Activated T-cell treated with anti-CD3 and anti-CD28 coated beads, Interleukin-2, amount 50 U/mL, for 72 hours (primary cell): Measurements from ENCODE around the gene HTR4. TPM values are rescaled to one million over a fixed set of nuclear protein-coding genes. Genes with fewer than 3 reads are reported as not detected.

Source experiments
- ATAC-seq, 2 donors: fragments of 150-1000 bp; cut with Tn5 transposase; replicated peaks in 1 of 2; 2 replicates each; pipeline ENCODE4 v1.10.0; 2021; ENCODE audit warnings: moderate library complexity in 2 of 2, mild to moderate bottlenecking in 1 of 2
- DNase-seq, 2 donors: peaks; one replicate each; pipeline ENCODE4 v3.0.0; 2021 to 2022; ENCODE audit warnings: mixed read lengths in 1 of 2
- H3K27ac Mint-ChIP-seq: one replicate; pipeline ENCODE4 v1.8.0; 2022; ENCODE audit warnings: mild to moderate bottlenecking, moderate library complexity, mixed read lengths
- H3K27me3 Mint-ChIP-seq: one replicate; pipeline ENCODE4 v1.8.0; 2022; ENCODE audit warnings: low read depth, mixed read lengths
- H3K36me3 Mint-ChIP-seq, 2 donors: one replicate each; pipeline ENCODE4 v1.8.0; 2022; ENCODE audit warnings: mixed read lengths in 2 of 2, mild to moderate bottlenecking in 1 of 2; ENCODE audit not compliant: insufficient read depth in 2 of 2
- H3K4me1 Mint-ChIP-seq: one replicate; pipeline ENCODE4 v1.8.0; 2022; ENCODE audit warnings: low read depth, mixed read lengths
- H3K4me3 Mint-ChIP-seq, 2 donors: one replicate each; pipeline ENCODE4 v1.8.0; 2022; ENCODE audit warnings: mild to moderate bottlenecking in 2 of 2, mixed read lengths in 2 of 2, moderate library complexity in 2 of 2
- H3K9me3 Mint-ChIP-seq, 2 donors: one replicate each; pipeline ENCODE4 v1.8.0; 2022; ENCODE audit warnings: mixed read lengths in 2 of 2
- total RNA-seq, 2 donors: library from RNA; stranded (reverse); gene quantifications; one replicate each; pipeline ENCODE4 v1.2.3, GENCODE V29; 2022

HTR4 gene
- total RNA-seq, 2 donors from 2014 or later, result not detected

GRCh38 chr5:148491793-148492184, 162.5 kb downstream of the HTR4 start:
- no peak for DNase-seq

DNA sequence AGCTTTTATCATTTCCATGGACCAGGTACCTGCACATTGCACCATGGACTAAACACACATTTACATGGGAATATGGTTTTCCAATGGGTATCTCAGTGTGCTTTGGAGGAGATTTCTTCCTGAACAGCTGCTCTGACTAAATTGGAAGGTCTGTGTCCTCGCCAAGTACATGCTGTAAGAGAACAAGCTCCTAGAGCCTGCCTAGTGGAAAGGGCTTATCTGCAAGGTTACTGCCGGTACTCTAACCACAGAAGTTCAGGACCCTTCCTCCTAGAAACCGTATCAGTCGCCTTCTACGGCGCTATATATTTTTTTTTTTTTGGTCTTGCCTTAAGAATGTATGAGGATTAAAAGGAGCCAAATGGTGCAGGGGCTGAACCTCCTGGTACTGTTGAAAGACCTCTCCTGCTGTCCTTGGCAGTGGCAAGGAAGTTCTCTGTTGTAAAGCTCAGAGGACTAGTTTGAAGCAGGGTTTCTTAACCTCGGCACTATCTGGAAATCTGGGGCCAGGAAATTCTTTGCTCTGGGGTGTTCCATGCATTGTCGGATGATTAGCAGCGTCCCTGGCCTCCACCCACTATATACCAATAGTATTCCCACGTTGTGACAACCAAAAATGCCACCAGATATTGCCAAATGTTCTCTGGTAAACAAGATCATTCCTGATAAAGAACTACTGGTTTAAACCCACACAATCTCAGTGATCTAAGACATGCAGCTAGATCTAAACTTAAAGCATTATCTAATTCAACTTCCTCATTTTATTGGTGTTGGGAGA, 163.1 kb downstream of the HTR4 start:
- Mint-ChIP-seq H3K4me1 (no peaks in the 10 kb centered on the region), H3K27ac (no peak overlapping the region), H3K36me3 (no peaks in the 10 kb centered on the region), H3K27me3 (peaks cover 43% of the 10 kb centered on the region), H3K9me3 (no peaks in the 10 kb centered on the region), H3K4me3 (no peak overlapping the region)
- DNase-seq (no peak), ATAC-seq (no peak)

More at GRCh38 chr5:148491793-148492184, 162.5 kb downstream of the HTR4 start:
- no peak overlapping the region for H3K4me3 Mint-ChIP-seq
- no peak for ATAC-seq
- no peak overlapping the region for H3K27ac Mint-ChIP-seq
- no peaks in the 10 kb centered on the region for H3K36me3 Mint-ChIP-seq
- H3K4me1 Mint-ChIP-seq, result no peaks in the 10 kb centered on the region
- H3K27me3 Mint-ChIP-seq, result peaks cover 38% of the 10 kb centered on the region
- H3K9me3 Mint-ChIP-seq, result no peaks in the 10 kb centered on the region

DNA sequence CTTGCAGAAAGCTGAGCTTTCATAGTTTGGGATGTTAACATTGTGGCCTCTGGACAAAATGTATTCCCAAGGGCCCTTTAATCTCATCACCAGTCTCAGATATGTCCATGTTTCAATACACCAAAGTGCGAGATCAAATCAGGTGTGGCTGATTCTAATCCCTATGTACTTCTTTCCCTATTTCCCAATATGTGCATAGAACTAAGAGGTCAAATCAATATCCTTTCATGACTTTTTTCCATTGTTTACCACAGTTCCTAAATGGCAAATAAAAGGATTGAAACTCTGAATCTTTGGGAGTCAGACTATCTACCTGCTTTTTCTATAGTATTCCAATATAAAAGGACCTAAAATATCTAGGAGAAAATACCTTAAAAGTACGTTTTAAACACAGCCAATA, 165.6 kb downstream of the HTR4 start:
- H3K27me3 Mint-ChIP-seq, result peaks cover 51% of the 10 kb centered on the region
- ATAC-seq (no peak), DNase-seq (no peak)
- no peaks in the 10 kb centered on the region for H3K36me3 Mint-ChIP-seq
- H3K4me1 Mint-ChIP-seq, result no peaks in the 10 kb centered on the region
- no peaks in the 10 kb centered on the region for H3K9me3 Mint-ChIP-seq
- H3K27ac Mint-ChIP-seq, result no peak overlapping the region
- H3K4me3 Mint-ChIP-seq, result no peak overlapping the region

- H3K27me3 Mint-ChIP-seq, result peaks cover 52% of the 10 kb centered on the region
These were observed 167.9 kb downstream of the HTR4 start for GRCh38 chr5:148486456-148486855.

GRCh38 chr5:148484651-148485050, 169.7 kb downstream of the HTR4 start:
- Mint-ChIP-seq H3K27me3 (peaks cover 47% of the 10 kb centered on the region), H3K27ac (no peak overlapping the region), H3K9me3 (no peaks in the 10 kb centered on the region), H3K4me1 (peaks cover 9% of the 10 kb centered on the region), H3K36me3 (no peaks in the 10 kb centered on the region), H3K4me3 (no peak overlapping the region)
- no peak for DNase-seq
- ATAC-seq, result no peak

More at GRCh38 chr5:148486456-148486855, 167.9 kb downstream of the HTR4 start:
- no peak overlapping the region for H3K27ac Mint-ChIP-seq
- H3K4me1 Mint-ChIP-seq, result peaks cover 9% of the 10 kb centered on the region
- ATAC-seq, result no peak
- H3K4me3 Mint-ChIP-seq, result no peak overlapping the region
- H3K9me3 Mint-ChIP-seq, result no peaks in the 10 kb centered on the region
- no peaks in the 10 kb centered on the region for H3K36me3 Mint-ChIP-seq
- no peak for DNase-seq

DNA sequence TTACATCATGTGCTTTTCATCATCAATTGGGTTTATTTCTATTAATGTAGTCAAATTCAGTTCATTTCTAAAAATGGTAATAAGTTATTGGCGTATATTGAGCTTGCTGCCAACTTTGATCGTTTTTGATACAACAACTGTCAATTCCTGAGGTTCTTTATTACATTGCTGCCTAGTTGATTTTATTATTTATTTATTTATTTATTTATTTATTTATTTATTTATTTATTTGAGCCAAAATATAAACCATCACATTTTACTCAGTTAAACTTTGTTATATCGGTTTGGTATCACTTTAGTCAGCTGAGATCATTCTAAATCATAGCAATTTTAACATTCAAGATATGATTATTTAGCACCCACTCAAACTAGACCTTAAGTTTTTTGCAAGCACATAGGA, 170.6 kb downstream of the HTR4 start:
- H3K27ac Mint-ChIP-seq, result no peak overlapping the region
- peaks cover 47% of the 10 kb centered on the region for H3K27me3 Mint-ChIP-seq
- no peaks in the 10 kb centered on the region for H3K36me3 Mint-ChIP-seq
- H3K4me3 Mint-ChIP-seq, result no peak overlapping the region
- DNase-seq (no peak), ATAC-seq (no peak)
- peaks cover 9% of the 10 kb centered on the region for H3K4me1 Mint-ChIP-seq
- H3K9me3 Mint-ChIP-seq, result no peaks in the 10 kb centered on the region

GRCh38 chr5:148482697-148483462, 171.4 kb downstream of the HTR4 start:
- H3K27me3 Mint-ChIP-seq, result peaks cover 52% of the 10 kb centered on the region
- H3K9me3 Mint-ChIP-seq, result no peaks in the 10 kb centered on the region
- DNase-seq, result peak; percentile 70 to 74
- H3K4me3 Mint-ChIP-seq, result no peak overlapping the region
- peak; percentile 68 to 81 for ATAC-seq
- no peaks in the 10 kb centered on the region for H3K36me3 Mint-ChIP-seq
- H3K4me1 Mint-ChIP-seq, result peaks cover 9% of the 10 kb centered on the region
- no peak overlapping the region for H3K27ac Mint-ChIP-seq

GRCh38 chr5:148482196-148482595, 172.1 kb downstream of the HTR4 start:
- Mint-ChIP-seq H3K9me3 (no peaks in the 10 kb centered on the region), H3K4me3 (no peak overlapping the region), H3K27ac (no peak overlapping the region), H3K36me3 (no peaks in the 10 kb centered on the region), H3K27me3 (peaks cover 49% of the 10 kb centered on the region), H3K4me1 (peaks cover 9% of the 10 kb centered on the region)
- ATAC-seq, result no peak
- DNase-seq, result no peak

DNA sequence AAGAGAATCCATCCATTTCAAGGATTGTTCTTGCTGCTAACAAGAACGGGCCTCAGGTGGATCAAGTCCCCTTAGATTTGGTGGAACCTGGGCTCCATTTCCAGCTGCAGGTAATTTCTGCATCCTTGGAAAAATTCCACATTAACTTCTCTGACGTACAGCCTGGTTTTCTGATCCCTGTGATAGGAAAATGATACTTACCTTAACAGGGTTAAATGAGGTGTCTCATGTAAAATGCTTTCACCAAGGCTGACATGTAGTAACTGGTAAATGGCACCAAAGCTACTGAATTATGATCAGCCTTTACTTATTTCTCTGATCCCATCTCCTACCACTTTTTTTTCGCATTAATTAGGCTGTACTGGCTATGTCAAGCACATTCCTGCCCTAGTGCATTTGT, 176.9 kb downstream of the HTR4 start:
- ATAC-seq (no peak), DNase-seq (no peak)
- no peaks in the 10 kb centered on the region for H3K36me3 Mint-ChIP-seq
- H3K9me3 Mint-ChIP-seq, result no peaks in the 10 kb centered on the region
- peaks cover 35% of the 10 kb centered on the region for H3K27me3 Mint-ChIP-seq
- no peak overlapping the region for H3K4me3 Mint-ChIP-seq
- H3K4me1 Mint-ChIP-seq, result peaks cover 3% of the 10 kb centered on the region
- H3K27ac Mint-ChIP-seq, result no peak overlapping the region

- Mint-ChIP-seq H3K27me3 (peaks cover 29% of the 10 kb centered on the region), H3K4me1 (no peaks in the 10 kb centered on the region)
These were observed 178.0 kb downstream of the HTR4 start for GRCh38 chr5:148476302-148476701.

GRCh38 chr5:148474025-148474511, 180.3 kb downstream of the HTR4 start:
- no peak for DNase-seq
- H3K4me3 Mint-ChIP-seq, result no peak overlapping the region
- H3K9me3 Mint-ChIP-seq, result no peaks in the 10 kb centered on the region
- no peak for ATAC-seq
- H3K36me3 Mint-ChIP-seq, result no peaks in the 10 kb centered on the region
- no peaks in the 10 kb centered on the region for H3K4me1 Mint-ChIP-seq
- H3K27me3 Mint-ChIP-seq, result peaks cover 29% of the 10 kb centered on the region
- H3K27ac Mint-ChIP-seq, result no peak overlapping the region

More at GRCh38 chr5:148476302-148476701, 178.0 kb downstream of the HTR4 start:
- ATAC-seq, result no peak
- Mint-ChIP-seq H3K27ac (no peak overlapping the region), H3K9me3 (no peaks in the 10 kb centered on the region), H3K4me3 (no peak overlapping the region), H3K36me3 (no peaks in the 10 kb centered on the region)
- no peak for DNase-seq

- no peak for DNase-seq
- Mint-ChIP-seq H3K4me3 (no peak overlapping the region), H3K27ac (no peak overlapping the region), H3K36me3 (no peaks in the 10 kb centered on the region), H3K27me3 (peaks cover 11% of the 10 kb centered on the region), H3K9me3 (no peaks in the 10 kb centered on the region), H3K4me1 (no peaks in the 10 kb centered on the region)
- no peak for ATAC-seq
These were observed 182.9 kb downstream of the HTR4 start for GRCh38 chr5:148471379-148471778.

GRCh38 chr5:148469501-148469935, 184.8 kb downstream of the HTR4 start:
- H3K9me3 Mint-ChIP-seq, result no peaks in the 10 kb centered on the region
- no peak for ATAC-seq
- no peaks in the 10 kb centered on the region for H3K36me3 Mint-ChIP-seq
- no peaks in the 10 kb centered on the region for H3K27me3 Mint-ChIP-seq
- no peak for DNase-seq
- no peaks in the 10 kb centered on the region for H3K4me1 Mint-ChIP-seq
- H3K27ac Mint-ChIP-seq, result no peak overlapping the region
- H3K4me3 Mint-ChIP-seq, result no peak overlapping the region
